HEK293 (cell line): ENCODE data around the gene COTL1.

Experiments used
- CTCF ChIA-PET: fragments of 350-600 bp; formaldehyde crosslinking; extraction: SDS; loops from one replicate; lab custom pipeline; 2021; ENCODE audit warnings: antibody characterized with exemption; lab: Yijun Ruan, JAX
- POLR2A ChIA-PET: fragments of 300-600 bp; formaldehyde crosslinking; extraction: SDS; loops from one replicate; lab custom pipeline; 2020; ENCODE audit warnings: antibody characterized with exemption, inconsistent platforms; lab: Yijun Ruan, JAX
- H3K27ac ChIP-seq: fragments of 200-500 bp; sonication (Bioruptor generic); 2 replicates; pipeline ENCODE4 v1.5.1; 2014; ENCODE audit warnings: low read depth, low read length, control low read depth, inconsistent platforms; ENCODE audit errors: extremely low read depth
- H3K36me3 ChIP-seq, 2 experiments: fragments of 200-500 bp in 1 of 2; sonication (Bioruptor generic) in 1 of 2; 1 replicate in 1 of 2; 2 replicates in 1 of 2; pipeline ENCODE4 v1.5.1; 2014 to 2017; ENCODE audit warnings: inconsistent platforms in 2 of 2, low read length in 2 of 2; ENCODE audit not compliant: control insufficient read depth in 2 of 2, insufficient read depth in 1 of 2
- H3K4me1 ChIP-seq: fragments of 200-500 bp; sonication (Bioruptor generic); 2 replicates; pipeline ENCODE4 v1.5.1; 2014; ENCODE audit warnings: mild to moderate bottlenecking, low read length, inconsistent platforms; ENCODE audit not compliant: control insufficient read depth, insufficient read depth
- H3K4me3 ChIP-seq: 2 replicates; pipeline ENCODE4 v1.5.1; 2011; ENCODE audit warnings: low read depth, mild to moderate bottlenecking, control low read depth, low read length, moderate library complexity
- H3K9me3 ChIP-seq: fragments of 200-500 bp; sonication (Bioruptor generic); 2 replicates; pipeline ENCODE4 v1.5.1; 2014; ENCODE audit warnings: low read depth, low read length, inconsistent platforms; ENCODE audit not compliant: control insufficient read depth, insufficient read depth
- BCL11B ChIP-seq: fragments of 450-650 bp; formaldehyde crosslinking; IDR thresholded peaks from 2 replicates; pipeline ENCODE4 v1.5.1; 2016; ENCODE audit warnings: low read depth, missing biosample characterization, missing genetic modification characterization
- GFI1B ChIP-seq: fragments of 450-650 bp; formaldehyde crosslinking; IDR thresholded peaks from 2 replicates; pipeline ENCODE4 v1.5.1; 2016; ENCODE audit warnings: missing biosample characterization, missing genetic modification characterization
- GLIS2 ChIP-seq: fragments of 450-650 bp; formaldehyde crosslinking; IDR thresholded peaks from 2 replicates; pipeline ENCODE4 v1.5.1; 2016; ENCODE audit warnings: missing biosample characterization, missing genetic modification characterization
- KLF17 ChIP-seq: fragments of 450-650 bp; formaldehyde crosslinking; IDR thresholded peaks from 2 replicates; pipeline ENCODE4 v1.5.1; 2016; ENCODE audit warnings: missing biosample characterization, missing genetic modification characterization
- MZF1 ChIP-seq: fragments of 450-650 bp; formaldehyde crosslinking; IDR thresholded peaks from 2 replicates; pipeline ENCODE4 v1.5.1; 2017; ENCODE audit warnings: missing biosample characterization, missing genetic modification characterization, borderline replicate concordance
- PRDM1 ChIP-seq: fragments of 450-650 bp; formaldehyde crosslinking; IDR thresholded peaks from 2 replicates; pipeline ENCODE4; 2016; ENCODE audit warnings: missing biosample characterization, missing genetic modification characterization
- PRDM2 ChIP-seq: fragments of 450-650 bp; formaldehyde crosslinking; IDR thresholded peaks from 2 replicates; pipeline ENCODE4 v1.5.1; 2016; ENCODE audit warnings: missing biosample characterization, missing genetic modification characterization, borderline replicate concordance
- SALL2 ChIP-seq: fragments of 450-650 bp; formaldehyde crosslinking; IDR thresholded peaks from 2 replicates; pipeline ENCODE4 v1.5.0; 2017; ENCODE audit warnings: missing biosample characterization, mild to moderate bottlenecking, missing genetic modification characterization, borderline replicate concordance
- TRIM28 ChIP-seq: IDR thresholded peaks from 2 replicates; pipeline ENCODE4 v1.6.1; 2011; ENCODE audit warnings: low read length, control low read depth, borderline replicate concordance
- ZNF10 ChIP-seq: fragments of 450-650 bp; formaldehyde crosslinking; IDR thresholded peaks from 2 replicates; pipeline ENCODE4 v1.5.1; 2017; ENCODE audit warnings: missing biosample characterization, missing genetic modification characterization
- ZNF146 ChIP-seq: fragments of 450-650 bp; formaldehyde crosslinking; IDR thresholded peaks from 2 replicates; pipeline ENCODE4 v1.5.1; 2016; ENCODE audit warnings: missing biosample characterization, missing genetic modification characterization
- ZNF211 ChIP-seq: fragments of 450-650 bp; formaldehyde crosslinking; IDR thresholded peaks from 2 replicates; pipeline ENCODE4 v1.5.1; 2016; ENCODE audit warnings: low read depth, missing biosample characterization, missing genetic modification characterization
- ZNF239 ChIP-seq: fragments of 450-650 bp; formaldehyde crosslinking; IDR thresholded peaks from 2 replicates; pipeline ENCODE4 v1.5.1; 2016; ENCODE audit warnings: missing biosample characterization, missing genetic modification characterization
- ZNF324 ChIP-seq: fragments of 450-650 bp; formaldehyde crosslinking; IDR thresholded peaks from 2 replicates; pipeline ENCODE4 v1.5.1; 2016; ENCODE audit warnings: missing biosample characterization, missing genetic modification characterization
- ZNF513 ChIP-seq: fragments of 450-650 bp; IDR thresholded peaks from 2 replicates; pipeline ENCODE4 v1.5.1; 2018; ENCODE audit warnings: missing biosample characterization, missing genetic modification characterization
- ZNF558 ChIP-seq: fragments of 450-650 bp; formaldehyde crosslinking; IDR thresholded peaks from 2 replicates; pipeline ENCODE4 v1.5.1; 2016; ENCODE audit warnings: missing biosample characterization, missing genetic modification characterization
- ZNF596 ChIP-seq: fragments of 450-650 bp; IDR thresholded peaks from 2 replicates; pipeline ENCODE4 v1.5.0; 2018; ENCODE audit warnings: missing biosample characterization, mild to moderate bottlenecking, missing genetic modification characterization, moderate library complexity
- ZNF600 ChIP-seq: fragments of 450-650 bp; formaldehyde crosslinking; IDR thresholded peaks from 2 replicates; pipeline ENCODE4 v1.5.1; 2016; ENCODE audit warnings: missing biosample characterization, missing genetic modification characterization
- ZNF704 ChIP-seq: fragments of 450-650 bp; formaldehyde crosslinking; IDR thresholded peaks from 2 replicates; pipeline ENCODE4 v1.5.1; 2016; ENCODE audit warnings: missing biosample characterization, missing genetic modification characterization
- ZNF777 ChIP-seq: fragments of 450-650 bp; formaldehyde crosslinking; IDR thresholded peaks from 2 replicates; pipeline ENCODE4 v1.5.1; 2017; ENCODE audit warnings: missing biosample characterization, missing genetic modification characterization, borderline replicate concordance
- ZSCAN30 ChIP-seq: fragments of 450-650 bp; IDR thresholded peaks from 2 replicates; pipeline ENCODE4 v1.5.1; 2018; ENCODE audit warnings: missing biosample characterization, mild to moderate bottlenecking, missing genetic modification characterization, moderate library complexity
- ZSCAN4 ChIP-seq: fragments of 450-650 bp; formaldehyde crosslinking; IDR thresholded peaks from 2 replicates; pipeline ENCODE4 v1.5.1; 2017; ENCODE audit warnings: missing biosample characterization, missing genetic modification characterization

Gene COTL1

GRCh38 chr16:84578538-84579126, 39.2 kb downstream of the COTL1 start:
- ChIA-PET POLR2A (no interaction called here), CTCF (no interaction called here)
- no peak overlapping the region for H3K4me3 ChIP-seq
- H3K4me1 ChIP-seq: no peaks in the 10 kb centered on the region
- TF ChIP-seq ZNF10 (tag by site-specific recombination) (no peak), ZSCAN4 (tag by site-specific recombination) (peak; percentile 96), ZSCAN30 (tag by site-specific recombination) (no peak)
- no peaks in the 10 kb centered on the region for H3K9me3 ChIP-seq
- no peaks in the 10 kb centered on the region for H3K36me3 ChIP-seq
- no peak overlapping the region for H3K27ac ChIP-seq

GRCh38 chr16:84577034-84577803, 40.7 kb downstream of the COTL1 start:
- Histone ChIP-seq H3K4me1 (no peaks in the 10 kb centered on the region), H3K4me3 (no peak overlapping the region), H3K27ac (no peak overlapping the region), H3K36me3 (no peaks in the 10 kb centered on the region), H3K9me3 (no peaks in the 10 kb centered on the region)
- POLR2A ChIA-PET: interaction anchor here (0.6 kb wide), 1 partner anchor 25 kb away, joined by 4 read pairs; no protein-coding TSS in a partner anchor
- CTCF ChIA-PET: interaction anchor here (0.6 kb wide), 1 partner anchor 1269 kb away, joined by 6 read pairs; no protein-coding TSS in a partner anchor
- TF ChIP-seq ZNF596 (no peak), GFI1B (tag by site-specific recombination) (no peak), KLF17 (tag by site-specific recombination) (no peak), BCL11B (tag by site-specific recombination) (no peak), PRDM1 (tag by site-specific recombination) (no peak), TRIM28 (no peak), PRDM2 (tag by site-specific recombination) (no peak), GLIS2 (no peak), ZNF600 (no peak), SALL2 (tag by site-specific recombination) (no peak), ZNF324 (tag by site-specific recombination) (no peak), MZF1 (tag by site-specific recombination) (no peak), ZNF777 (no peak), ZNF704 (tag by site-specific recombination) (no peak), ZNF513 (tag by site-specific recombination) (no peak), ZNF211 (tag by site-specific recombination) (no peak), ZNF558 (no peak), ZNF146 (tag by site-specific recombination) (no peak), ZNF239 (tag by site-specific recombination) (no peak)
